Left ventricle myocardium inferior (tissue), 1 donor: Measurements from ENCODE around the gene HAUS1. TPM values are rescaled to one million over a fixed set of nuclear protein-coding genes. Genes with fewer than 3 reads are reported as not detected.
A peak's percentile ranks its signal among the peaks of the same experiment; 100 is the strongest.

Source experiments
- DNase-seq: peaks from one replicate; pipeline ENCODE4 v3.0.0-alpha.2; 2020
- H3K27ac ChIP-seq: fragments of 200-600 bp; replicated peaks from 2 replicates; pipeline ENCODE4 v1.8.0; 2021
- H3K27me3 ChIP-seq: fragments of 200-600 bp; 2 replicates; pipeline ENCODE4 v1.8.0; 2021; ENCODE audit warnings: low read depth
- H3K36me3 ChIP-seq: fragments of 200-600 bp; 2 replicates; pipeline ENCODE4 v1.8.0; 2021
- H3K4me1 ChIP-seq: fragments of 200-600 bp; 2 replicates; pipeline ENCODE4 v1.8.0; 2021
- H3K4me3 ChIP-seq: fragments of 200-600 bp; 2 replicates; pipeline ENCODE4 v1.8.0; 2021; ENCODE audit warnings: mild to moderate bottlenecking, moderate library complexity
- H3K9me3 ChIP-seq: fragments of 200-600 bp; replicated peaks from 2 replicates; pipeline ENCODE4 v1.8.0; 2021
- intact Hi-C: fragments of 100-400 bp; cut with micrococcal nuclease; formaldehyde crosslinking; loops from one replicate; pipeline ENCODE4 v1.11.0; 2022
- long read RNA-seq: library from polyadenylated mRNA; unstranded; transcript quantifications from one replicate; pipeline ENCODE4 v2.0.0, GENCODE V29; 2021
- total RNA-seq: library from RNA; stranded (reverse); fragmentation: NEBNext Ultra II Directional; extraction: Animal tissue kit (Norgen Biotek cat#: 25700); gene quantifications from one replicate; pipeline ENCODE4 v1.2.1, GENCODE V29; 2021
- TF ChIP-seq, protein P1 (sequence below): fragments of 200-600 bp; IDR thresholded peaks from 2 replicates; pipeline ENCODE4 v1.8.0; 2021; ENCODE audit warnings: antibody characterized with exemption, mild to moderate bottlenecking, borderline replicate concordance
- donor health status: DM: no; HTN: yes; CAD: no; lungs with severe emphysema.

Gene HAUS1, protein sequence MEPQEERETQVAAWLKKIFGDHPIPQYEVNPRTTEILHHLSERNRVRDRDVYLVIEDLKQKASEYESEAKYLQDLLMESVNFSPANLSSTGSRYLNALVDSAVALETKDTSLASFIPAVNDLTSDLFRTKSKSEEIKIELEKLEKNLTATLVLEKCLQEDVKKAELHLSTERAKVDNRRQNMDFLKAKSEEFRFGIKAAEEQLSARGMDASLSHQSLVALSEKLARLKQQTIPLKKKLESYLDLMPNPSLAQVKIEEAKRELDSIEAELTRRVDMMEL
- total RNA-seq = 6.4 TPM
- long read RNA-seq, partial matches to known transcripts = 0 of 4 reads
- long read RNA-seq, other reads (novel, unspliced or antisense) = 1 of 4 reads

DNA sequence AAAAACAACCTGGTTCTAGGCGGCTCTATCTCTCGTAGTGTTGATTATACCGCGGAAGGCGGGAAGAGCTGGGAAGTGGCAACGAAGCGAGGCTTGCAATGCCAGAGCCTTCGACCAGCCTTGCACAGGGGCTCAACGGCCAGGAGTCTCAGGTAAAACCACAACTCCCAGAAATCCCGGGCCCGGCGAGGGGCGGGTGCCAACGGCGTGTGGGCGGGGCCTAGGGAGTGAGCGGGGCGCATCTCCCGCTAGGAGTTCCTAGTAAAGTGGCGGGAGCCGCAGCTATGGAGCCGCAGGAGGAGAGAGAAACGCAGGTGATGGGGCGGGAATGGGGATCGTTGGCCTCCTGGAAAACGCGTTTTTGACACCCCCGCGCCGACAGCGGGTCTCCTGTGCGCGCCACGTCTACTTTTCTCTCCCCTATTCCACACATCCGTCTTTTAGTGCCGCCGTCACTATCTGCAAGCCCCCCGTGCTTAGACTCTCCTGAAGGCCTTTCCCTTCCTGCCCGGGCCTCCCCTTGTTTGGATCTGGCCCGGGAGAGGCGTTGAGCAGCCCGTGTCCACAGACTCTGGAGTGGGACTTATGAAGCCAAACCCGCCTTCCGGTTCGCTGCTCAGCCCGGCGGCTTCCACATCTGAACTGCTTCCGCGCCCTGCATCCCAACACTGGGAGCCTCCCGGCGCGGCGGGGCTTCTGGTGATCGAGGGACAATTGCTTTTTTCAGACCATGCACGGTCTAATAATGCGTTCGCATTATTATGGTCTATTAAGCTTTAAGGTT is at the start of gene HAUS1:
HAUS1 (plus strand) TSS at position 258 of the 784 bp plus-strand sequence; CDS start at position 285, 27 bp downstream.
- Histone ChIP-seq H3K36me3 (peaks cover 23% of the 10 kb centered on the region), H3K27me3 (no peaks in the 10 kb centered on the region), H3K27ac (peak within 1 kb of the TSS; percentile 91), H3K4me1 (peaks cover 17% of the 10 kb centered on the region), H3K4me3 (peak within 1 kb of the TSS; percentile 90), H3K9me3 (no peaks in the 10 kb centered on the region)
- peak; percentile 93 for DNase-seq
- TF ChIP-seq, protein P1, sequence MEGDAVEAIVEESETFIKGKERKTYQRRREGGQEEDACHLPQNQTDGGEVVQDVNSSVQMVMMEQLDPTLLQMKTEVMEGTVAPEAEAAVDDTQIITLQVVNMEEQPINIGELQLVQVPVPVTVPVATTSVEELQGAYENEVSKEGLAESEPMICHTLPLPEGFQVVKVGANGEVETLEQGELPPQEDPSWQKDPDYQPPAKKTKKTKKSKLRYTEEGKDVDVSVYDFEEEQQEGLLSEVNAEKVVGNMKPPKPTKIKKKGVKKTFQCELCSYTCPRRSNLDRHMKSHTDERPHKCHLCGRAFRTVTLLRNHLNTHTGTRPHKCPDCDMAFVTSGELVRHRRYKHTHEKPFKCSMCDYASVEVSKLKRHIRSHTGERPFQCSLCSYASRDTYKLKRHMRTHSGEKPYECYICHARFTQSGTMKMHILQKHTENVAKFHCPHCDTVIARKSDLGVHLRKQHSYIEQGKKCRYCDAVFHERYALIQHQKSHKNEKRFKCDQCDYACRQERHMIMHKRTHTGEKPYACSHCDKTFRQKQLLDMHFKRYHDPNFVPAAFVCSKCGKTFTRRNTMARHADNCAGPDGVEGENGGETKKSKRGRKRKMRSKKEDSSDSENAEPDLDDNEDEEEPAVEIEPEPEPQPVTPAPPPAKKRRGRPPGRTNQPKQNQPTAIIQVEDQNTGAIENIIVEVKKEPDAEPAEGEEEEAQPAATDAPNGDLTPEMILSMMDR = no peak
- intact Hi-C loops = no loop called here

DNA sequence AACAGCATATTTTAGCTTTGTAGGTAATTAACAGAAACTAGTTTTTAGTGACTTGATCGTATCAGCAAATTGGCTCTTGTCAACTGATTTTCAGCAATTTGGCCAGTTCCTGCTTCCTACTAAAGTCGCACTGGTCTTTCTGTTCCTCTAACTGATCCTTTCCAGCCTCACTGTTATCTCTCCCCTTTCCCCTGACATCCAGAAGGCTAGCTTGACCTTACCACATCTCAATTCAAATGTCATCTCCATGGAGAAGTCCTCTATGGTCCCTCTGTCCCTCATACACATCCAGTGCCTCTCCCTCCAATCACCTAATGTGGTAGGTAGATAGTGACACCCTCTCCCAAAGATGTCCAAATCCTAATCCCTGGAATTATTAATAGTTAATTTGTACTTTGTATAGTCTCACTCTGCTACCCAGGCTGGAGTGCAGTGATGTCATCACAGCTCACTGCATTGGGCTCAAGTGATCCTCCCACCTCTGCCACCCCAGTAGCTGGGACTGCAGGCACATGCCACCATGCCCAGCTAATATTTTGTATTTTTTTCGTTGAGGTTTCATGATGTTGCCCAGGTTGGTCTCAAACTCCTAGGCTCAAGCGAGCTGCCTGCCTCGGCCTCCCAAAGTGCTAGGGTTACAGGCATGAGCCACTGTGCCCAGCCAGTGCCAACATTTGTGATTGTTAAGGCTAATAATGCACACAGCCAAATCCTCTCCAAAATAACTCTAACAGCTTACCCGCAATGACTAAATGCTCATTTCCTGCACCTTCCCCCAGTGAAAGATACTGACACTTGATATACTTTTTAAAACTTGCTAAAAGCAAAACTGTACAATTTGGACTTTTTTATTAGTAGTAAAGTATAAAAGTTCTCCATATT is 49.0 kb upstream of the HAUS1 start:
- Histone ChIP-seq H3K4me3 (no peak overlapping the region), H3K36me3 (no peaks in the 10 kb centered on the region), H3K9me3 (no peaks in the 10 kb centered on the region), H3K27me3 (no peaks in the 10 kb centered on the region), H3K4me1 (peaks cover 9% of the 10 kb centered on the region), H3K27ac (no peak overlapping the region)
- intact Hi-C loops = loop anchor here (10.0 kb wide), 1 partner anchor 390 kb away; no protein-coding TSS in a partner anchor
- TF ChIP-seq, protein P1 = no peak
- DNase-seq = no peak

DNA sequence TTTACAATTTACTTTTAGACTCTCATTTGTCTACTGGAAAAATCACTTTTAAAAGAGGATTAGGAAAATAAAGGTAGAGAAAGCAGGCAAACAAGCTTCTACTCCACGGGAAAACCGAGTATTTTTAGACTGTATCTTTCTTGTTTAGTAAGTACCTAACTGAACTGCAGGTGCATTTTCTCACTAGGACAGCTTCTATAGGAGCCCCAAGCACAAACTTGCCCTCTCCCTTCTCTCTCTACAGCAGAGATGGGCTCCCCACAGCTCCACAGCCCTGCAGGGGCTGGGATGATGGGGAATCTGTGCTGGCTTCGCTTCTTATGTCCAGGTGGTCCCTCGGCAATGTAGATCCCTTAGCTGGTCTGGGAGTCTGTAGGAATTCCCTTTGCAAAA is 48.4 kb upstream of the HAUS1 start:
- TF ChIP-seq, protein P1 = no peak
- H3K4me1 ChIP-seq = peaks cover 9% of the 10 kb centered on the region
- no peaks in the 10 kb centered on the region for H3K9me3 ChIP-seq
- H3K4me3 ChIP-seq = no peak overlapping the region
- intact Hi-C loops = loop anchor here (10.0 kb wide), 1 partner anchor 391 kb away; no protein-coding TSS in a partner anchor
- no peaks in the 10 kb centered on the region for H3K27me3 ChIP-seq
- no peak for DNase-seq
- H3K27ac ChIP-seq = no peak overlapping the region
- H3K36me3 ChIP-seq = no peaks in the 10 kb centered on the region

DNA sequence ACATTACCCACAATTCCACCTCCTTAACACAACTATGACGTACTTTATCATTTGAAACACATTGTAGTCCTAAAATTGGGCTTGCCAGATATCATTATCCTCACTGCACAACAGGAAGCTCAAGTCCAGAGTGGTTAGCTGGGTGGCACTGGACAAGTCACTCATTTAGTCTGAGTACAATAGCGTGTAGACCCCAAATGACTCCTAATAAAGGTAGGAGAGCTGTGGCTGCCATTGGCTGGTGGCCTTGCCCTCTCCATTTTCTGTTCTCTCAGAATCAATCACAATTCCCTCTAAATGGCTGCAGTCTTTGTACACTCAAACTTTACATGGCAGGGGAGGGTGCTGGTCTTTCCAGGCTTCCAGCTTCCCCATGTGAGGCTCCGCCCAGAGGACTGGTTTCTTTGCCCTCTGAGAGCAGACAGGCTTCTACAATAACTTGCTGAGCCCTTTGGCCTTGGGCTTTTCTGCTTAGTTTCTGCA is 43.8 kb upstream of the HAUS1 start:
- intact Hi-C loops = no loop called here
- H3K27ac ChIP-seq = no peak overlapping the region
- DNase-seq = no peak

More for the DNA sequence above, 43.8 kb upstream of the HAUS1 start:
- Histone ChIP-seq H3K27me3 (no peaks in the 10 kb centered on the region), H3K36me3 (no peaks in the 10 kb centered on the region), H3K4me3 (no peak overlapping the region), H3K4me1 (no peaks in the 10 kb centered on the region), H3K9me3 (no peaks in the 10 kb centered on the region)
- TF ChIP-seq, protein P1 = no peak
